HG02885 (cell line): ENCODE data around the gene ZNF555.

ENCODE experiments used
- ATAC-seq: cut with Tn5 transposase; IDR thresholded peaks from one replicate; pipeline ENCODE4 v1.9.1; 2021; ENCODE audit warnings: mild to moderate bottlenecking; ENCODE audit not compliant: unreplicated experiment, poor library complexity

Gene ZNF555

GRCh38 chr19:2906631-2907195, 65.4 kb downstream of the ZNF555 start:
- ATAC-seq, result no peak
